Skin epidermis (tissue), 12 donors: ENCODE measurements around the gene RGL1.
"Not testable (repeated sequence)": the region's sequence is repeated elsewhere in the genome, so short reads cannot be mapped to it uniquely, and the experiment has no call there.

ENCODE experiments used
- H3K27ac ChIP-seq, 21 experiments: fragments of 200-600 bp; sonication (generic) in 11 of 21; one replicate each; pipeline ENCODE4 v1.5.0; 2020; ENCODE audit warnings: mild to moderate bottlenecking in 3 of 21, inconsistent platforms in 2 of 21, moderate library complexity in 2 of 21
- H3K4me3 ChIP-seq, 7 experiments: fragments of 200-600 bp; sonication (generic) in 2 of 7; one replicate each; pipeline ENCODE4 v1.5.0; 2020; ENCODE audit warnings: inconsistent platforms in 2 of 7, mild to moderate bottlenecking in 2 of 7, moderate library complexity in 1 of 7

The RGL1 gene

DNA sequence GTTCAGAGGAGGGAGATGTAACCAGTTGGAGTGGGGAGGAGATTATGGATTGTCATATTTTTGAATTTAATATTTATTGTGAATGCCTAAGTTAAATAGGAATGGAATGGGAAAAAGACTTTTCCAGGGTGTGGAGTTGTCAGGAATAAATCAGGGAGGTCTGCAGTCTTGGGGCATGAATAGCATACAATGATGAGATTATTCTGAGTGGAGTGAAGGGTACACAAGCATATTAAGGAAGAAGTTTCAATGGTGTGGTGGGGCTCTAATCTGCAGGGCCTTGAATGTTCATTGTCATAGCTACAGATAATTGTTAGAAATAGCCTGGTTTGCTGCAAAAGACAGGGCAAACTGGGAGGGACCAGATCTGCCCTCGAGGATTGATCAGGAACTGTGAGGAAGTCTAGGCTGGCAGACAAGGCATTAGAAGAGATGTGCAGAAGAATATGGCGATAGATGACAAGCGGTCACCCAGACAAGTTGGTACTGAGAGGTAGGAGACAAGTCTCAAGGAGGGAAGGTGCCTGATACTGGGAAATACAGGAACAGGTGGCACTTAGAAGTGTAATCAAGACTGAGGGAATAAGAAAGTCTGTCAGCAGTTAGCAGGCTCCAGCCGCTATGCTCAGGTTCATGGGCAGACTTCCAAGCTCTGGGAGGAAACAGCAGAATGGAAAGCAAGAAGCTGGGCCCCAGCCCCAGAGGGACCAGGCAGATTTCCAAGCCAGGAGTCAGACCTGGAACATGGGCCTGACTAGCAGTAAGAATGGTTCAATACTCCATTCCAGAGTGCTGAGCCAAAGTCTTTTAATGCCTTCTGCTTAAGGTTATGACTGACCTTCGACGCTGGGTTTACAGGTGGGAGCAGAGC, 20.9 kb upstream of the RGL1 start:
- no peak overlapping the region for H3K4me3 ChIP-seq
- no peak overlapping the region for H3K27ac ChIP-seq

DNA sequence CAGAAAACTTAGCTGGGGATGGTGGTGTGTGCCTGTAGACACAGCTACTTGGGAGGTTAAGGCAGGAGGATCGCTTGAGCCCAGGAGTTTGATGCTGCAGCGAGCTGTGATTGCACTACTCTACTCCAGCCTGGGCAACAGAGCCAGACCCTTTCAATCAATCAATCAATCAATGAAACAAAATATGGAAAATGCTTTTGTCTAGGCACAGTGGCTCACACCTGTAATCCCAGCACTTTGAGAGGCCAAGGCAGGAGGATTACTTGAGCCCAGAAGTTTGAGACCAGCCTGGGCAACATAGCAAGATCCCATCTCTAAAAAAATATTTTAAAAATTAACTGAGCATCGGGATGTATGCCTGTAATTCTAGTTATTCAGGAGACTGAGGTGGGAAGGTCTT, 19.0 kb upstream of the RGL1 start:
- H3K27ac ChIP-seq, H3K4me3 ChIP-seq: not testable (repeated sequence)

DNA sequence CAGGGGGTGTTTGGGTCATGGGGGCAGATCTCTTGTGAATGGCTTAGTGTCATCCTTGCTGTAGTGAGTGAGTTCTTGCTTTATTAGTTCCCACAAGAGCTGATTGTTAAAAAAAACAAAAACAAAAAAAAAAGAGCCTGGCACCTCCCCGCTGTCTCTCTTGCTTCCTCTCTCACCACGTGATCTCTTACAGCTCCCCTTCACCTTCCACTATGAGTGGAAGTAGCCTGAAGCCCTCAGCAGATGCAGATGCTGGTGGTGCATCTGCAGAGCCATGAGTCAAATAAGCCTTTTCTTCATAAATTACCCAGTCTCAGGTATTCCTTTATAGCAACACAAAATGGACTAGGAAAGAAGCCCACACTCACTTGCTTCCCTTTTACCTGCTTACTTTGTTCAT, 17.2 kb upstream of the RGL1 start:
- no peak overlapping the region for H3K4me3 ChIP-seq
- H3K27ac ChIP-seq, result no peak overlapping the region

DNA sequence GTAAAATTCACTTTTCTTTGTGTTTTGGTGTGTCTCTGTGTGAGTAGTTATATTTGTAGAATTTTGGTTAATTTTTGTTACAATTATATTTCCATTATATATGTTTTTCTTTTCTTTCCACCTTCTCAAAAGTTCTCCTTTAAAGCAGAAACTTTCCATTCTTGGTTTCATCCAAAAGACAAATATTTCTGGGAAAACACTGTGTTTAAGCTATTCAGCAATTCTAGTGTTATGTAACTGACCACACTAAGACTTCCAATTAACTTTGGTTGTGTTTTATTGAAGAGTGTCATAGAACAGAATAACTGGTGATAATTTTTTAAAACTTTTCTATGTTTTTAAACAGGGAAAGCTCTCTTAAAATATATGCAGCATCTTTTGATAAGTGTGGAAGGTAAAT, 13.6 kb upstream of the RGL1 start:
- Histone ChIP-seq H3K27ac (peak overlapping the region in 5 of 21 experiments; percentile 26 to 65 (median 42)), H3K4me3 (no peak overlapping the region)

DNA sequence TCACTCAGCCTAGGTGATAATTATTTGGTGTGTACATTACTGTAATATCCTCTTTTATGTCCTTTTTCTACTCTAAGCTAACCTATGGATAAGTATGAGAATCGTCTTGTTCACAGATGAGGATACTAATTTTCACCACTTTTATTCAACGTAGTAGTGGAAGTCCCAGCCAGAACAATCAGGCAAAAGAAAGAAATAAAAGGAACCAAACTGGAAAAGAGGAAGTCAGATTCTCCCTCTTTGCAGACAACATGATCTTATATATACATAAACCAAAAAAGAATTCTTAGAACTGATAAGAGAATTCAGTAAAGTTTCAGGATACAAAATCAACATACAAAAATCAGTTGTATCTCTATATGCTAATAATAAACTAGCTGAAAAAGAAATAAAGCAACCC, 12.6 kb upstream of the RGL1 start:
- Histone ChIP-seq H3K27ac (no peak overlapping the region), H3K4me3 (no peak overlapping the region)

DNA sequence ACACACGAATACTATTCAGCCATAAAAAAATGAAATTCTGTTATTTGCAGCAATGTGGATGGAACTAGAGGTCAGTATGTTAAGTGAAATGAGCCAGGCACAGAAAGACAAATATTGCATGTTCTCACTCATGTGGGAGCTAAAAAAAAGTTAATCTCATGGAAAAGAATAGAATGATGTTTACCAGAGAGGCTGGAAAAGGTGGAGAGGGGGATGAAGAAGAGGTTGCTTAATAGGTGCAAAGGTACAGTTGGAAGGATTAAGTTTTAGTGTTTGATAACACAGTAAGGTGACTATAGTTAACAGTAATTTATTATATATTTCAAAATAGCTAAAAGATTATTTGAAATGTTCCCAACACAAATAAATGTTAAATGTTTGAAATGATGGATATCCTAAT, 10.8 kb upstream of the RGL1 start:
- Histone ChIP-seq H3K27ac (no peak overlapping the region), H3K4me3 (no peak overlapping the region)

DNA sequence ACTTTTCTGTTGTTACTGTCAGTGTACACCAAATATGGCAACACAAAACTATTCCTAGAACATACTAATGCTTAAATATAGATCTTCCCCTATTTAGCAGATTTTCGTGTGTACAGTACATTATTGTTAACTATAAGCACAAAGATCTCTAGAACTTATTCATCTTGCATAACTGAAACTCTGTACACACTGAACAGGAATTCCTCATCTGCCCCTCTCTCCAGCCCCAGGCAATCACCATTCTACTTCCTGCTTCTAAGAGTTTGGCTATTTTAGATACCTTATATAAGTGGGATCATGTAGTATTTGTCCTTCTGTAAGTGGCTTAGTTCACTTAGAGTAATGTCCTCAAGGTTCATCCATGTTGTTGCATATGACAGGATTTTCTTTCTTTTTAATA, 4.5 kb upstream of the RGL1 start:
- Histone ChIP-seq H3K4me3 (no peak overlapping the region), H3K27ac (no peak overlapping the region)

DNA sequence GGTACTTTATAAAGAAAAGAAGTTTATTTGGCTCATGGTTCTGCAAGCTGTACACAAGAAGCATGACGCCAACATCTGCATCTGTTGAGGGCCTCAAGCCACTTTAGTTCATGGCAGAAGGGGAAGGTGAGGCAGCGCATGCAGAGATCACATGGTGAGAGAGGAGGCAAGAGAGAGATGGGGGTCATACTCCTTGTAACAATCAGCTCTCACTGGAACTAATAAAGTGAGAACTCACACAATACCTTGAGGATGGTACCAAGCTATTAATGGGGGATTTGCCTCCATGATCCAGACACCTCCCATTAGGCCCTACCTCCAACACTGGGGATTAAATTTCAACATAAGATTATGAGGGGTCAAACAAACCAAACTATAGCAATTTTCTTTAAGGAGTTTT, 3.3 kb upstream of the RGL1 start:
- H3K4me3 ChIP-seq, result no peak overlapping the region
- no peak overlapping the region for H3K27ac ChIP-seq

DNA sequence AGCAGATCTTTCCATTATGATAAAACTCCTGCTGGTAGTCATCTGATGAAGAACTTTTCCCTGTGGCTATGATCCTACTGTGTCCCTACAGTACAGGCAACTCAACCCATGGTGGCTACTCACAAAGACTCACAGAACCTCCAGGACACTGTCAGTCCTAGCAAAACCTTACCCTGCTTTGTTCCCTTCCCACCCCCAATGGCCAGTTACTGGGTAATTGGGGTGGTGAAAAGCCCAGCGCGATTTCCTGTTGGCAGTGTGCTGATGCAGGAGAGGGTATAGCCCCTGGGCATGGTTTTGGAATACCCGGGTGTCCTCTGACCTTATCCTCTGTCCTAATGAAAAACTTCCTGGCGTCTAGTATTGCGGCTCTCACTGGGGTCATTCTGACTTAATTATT, 533 bp upstream of the RGL1 start:
- peak overlapping the region in 5 of 7 experiments; percentile 46 to 67 (median 55) for H3K4me3 ChIP-seq
- H3K27ac ChIP-seq, result peak overlapping the region in 18 of 21 experiments; percentile 11 to 92 (median 84)

DNA sequence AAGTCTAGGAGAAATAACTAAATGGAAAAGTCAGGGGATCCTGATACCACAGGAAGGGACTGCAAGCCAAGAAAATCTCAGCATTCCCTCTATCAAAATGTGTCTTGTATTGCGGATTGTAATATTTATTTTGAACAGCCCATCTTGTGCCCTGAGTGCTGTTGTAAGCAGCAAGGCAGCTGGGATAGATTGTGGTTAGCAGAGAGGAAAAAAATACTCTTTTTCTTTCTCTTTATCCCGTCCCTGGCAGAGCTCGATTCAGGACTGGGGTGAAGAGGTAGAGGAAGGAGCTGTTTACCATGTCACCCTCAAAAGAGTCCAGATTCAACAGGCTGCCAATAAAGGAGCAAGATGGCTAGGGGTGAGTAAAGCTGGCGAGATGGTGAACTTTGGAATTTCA, 1.2 kb downstream of the RGL1 start:
- Histone ChIP-seq H3K27ac (peak overlapping the region in 15 of 21 experiments; percentile 11 to 90 (median 51)), H3K4me3 (peak overlapping the region; percentile 2 to 67 (median 55))

DNA sequence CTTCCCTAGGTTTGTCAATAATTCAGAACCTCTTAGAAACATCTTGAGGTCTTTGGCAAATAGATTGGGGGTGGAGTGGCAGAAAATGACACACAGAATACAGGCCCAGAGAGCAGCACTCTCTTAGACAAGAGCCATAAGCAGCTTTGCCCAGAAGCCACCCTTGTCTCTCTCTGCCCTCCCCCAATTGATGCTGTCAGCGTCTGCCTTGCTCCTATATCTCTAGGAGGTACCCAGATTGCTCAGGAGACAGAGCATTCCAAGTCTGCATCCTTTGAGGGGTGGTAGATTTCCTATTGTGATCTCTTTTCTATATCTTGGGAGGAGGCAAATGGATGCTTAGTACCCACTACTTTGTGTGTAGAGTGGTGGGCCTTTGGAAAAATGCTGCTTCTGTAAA, 1.8 kb downstream of the RGL1 start:
- peak overlapping the region in 6 of 7 experiments; percentile 2 to 67 (median 57) for H3K4me3 ChIP-seq

DNA sequence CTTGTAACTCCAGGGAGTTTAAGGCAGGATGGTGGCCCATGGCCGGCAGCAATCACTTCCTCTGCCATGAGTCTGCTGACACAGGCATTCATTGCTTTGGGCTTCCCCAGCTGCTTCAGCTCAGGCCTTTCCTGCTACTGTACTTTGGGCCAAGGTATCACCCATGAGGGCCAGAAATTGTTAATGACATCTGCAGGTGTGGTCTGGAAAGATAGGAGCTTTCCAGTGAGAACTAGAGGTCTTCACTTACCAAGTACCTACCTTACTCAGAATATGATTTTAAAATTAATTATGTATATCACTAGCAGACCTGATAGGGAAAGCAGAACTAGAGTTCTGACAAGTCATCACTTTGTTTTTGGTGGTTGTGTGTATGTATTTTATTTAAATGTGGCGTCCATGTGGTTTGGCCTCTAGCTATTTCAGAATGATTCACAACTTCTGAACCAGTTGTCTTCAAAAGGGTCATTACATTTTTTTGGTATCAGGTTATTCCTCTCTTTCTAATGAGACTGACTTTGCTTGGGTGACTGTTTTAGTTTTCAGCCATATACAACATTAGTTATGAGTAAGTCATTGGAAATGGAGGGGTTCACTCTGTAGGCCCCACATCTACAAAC, 2.7 kb downstream of the RGL1 start:
- H3K4me3 ChIP-seq, result peak overlapping the region in 1 of 7 experiments; percentile 67
- H3K27ac ChIP-seq, result peak overlapping the region in 12 of 21 experiments; percentile 3 to 90 (median 50)

More for the DNA sequence above, 1.8 kb downstream of the RGL1 start:
- H3K27ac ChIP-seq, result peak overlapping the region in 13 of 21 experiments; percentile 11 to 90 (median 51)

DNA sequence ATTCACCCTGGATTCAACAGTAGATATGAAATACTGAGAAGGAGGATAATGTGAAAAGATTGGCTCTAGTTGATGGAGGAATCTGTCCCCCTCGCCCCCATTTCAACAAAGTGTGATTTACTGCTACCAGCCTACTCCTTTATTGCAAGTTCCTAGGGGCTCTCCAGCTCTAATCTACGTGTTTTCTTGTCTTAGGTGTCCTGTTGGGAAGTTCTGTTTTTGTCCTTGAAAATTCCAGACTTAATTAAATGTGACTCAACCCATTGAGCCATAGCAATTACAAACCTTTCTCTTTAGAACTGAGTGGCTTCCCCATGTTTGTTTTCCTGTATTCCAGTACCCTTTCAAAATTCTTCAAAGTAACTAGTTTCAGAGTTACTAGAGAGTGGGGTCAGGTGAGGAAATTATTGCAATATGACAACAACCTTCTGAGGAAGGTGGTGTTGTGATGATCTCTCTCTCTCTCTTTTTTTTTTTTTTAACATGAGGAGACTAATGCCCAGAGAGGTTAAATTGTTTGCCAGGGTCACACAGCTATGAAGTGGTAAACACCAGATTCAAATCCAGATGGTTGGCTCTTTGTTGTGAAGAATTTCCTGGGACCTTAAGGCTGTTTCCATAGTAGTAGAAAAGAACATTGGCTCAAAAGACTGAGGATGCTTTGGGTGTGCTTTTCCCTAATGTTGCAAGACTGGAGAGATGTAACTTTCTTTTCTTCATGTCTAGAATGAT, 3.5 kb downstream of the RGL1 start:
- Histone ChIP-seq H3K4me3 (peak overlapping the region in 1 of 7 experiments; percentile 0), H3K27ac (peak overlapping the region in 7 of 21 experiments; percentile 7 to 90 (median 33))

DNA sequence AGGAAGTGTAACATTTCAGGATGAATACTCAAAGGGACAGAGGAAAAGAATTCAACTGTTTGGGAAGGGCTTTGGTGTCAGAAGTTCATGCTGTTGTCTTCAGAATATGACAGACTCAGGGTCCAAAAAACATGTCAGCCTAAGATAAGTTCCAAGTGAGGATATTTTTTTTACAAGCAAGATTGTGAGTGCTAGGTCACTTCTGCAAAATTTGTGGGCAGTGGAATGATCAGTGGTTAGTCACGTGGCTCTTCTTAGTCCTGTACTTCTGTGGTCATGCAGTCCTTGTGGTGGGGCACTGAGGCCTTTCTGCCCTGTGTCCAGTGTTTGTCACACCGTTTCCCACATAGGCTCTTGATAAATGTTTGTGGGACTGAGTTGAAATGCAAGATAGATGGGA, 5.2 kb downstream of the RGL1 start:
- no peak overlapping the region for H3K27ac ChIP-seq

DNA sequence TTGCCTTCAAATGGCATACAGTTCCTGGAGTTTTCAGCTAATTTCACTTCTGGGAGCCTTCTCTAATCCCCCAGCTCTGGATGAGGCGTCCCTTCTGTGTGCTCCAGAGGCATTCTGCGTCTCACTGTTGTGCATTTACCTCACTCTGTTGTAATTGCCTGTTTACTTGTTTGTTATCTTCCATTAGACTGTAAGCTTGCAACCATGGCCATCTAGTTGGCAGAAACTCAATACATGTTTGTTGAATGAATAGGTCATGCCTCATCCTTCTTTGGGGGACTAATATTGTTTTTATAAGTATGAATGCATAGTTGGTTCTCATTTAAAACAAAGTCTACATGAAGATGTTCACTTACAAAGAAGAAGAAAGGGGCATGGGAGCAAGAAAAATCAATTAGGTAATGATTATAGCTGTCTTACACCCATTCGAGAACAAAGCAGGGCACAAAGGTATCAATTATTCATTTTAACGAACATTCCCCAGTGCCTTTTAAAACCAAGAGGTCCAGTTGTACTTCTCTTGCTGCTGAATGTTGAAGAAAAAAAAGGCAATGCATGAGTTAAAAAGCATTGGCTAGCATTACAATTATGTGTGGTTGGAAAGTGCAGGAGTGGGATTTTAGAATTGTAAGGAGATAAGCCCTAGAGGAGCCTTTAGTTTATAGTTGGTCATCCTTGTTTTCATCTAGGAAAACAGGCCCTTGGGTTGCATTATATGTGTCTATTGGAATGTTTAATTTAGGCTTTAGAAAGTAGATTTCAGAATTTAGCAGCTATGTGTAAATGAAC, 6.0 kb downstream of the RGL1 start:
- no peak overlapping the region for H3K27ac ChIP-seq
- H3K4me3 ChIP-seq, result no peak overlapping the region

More for the DNA sequence above, 5.2 kb downstream of the RGL1 start:
- no peak overlapping the region for H3K4me3 ChIP-seq

DNA sequence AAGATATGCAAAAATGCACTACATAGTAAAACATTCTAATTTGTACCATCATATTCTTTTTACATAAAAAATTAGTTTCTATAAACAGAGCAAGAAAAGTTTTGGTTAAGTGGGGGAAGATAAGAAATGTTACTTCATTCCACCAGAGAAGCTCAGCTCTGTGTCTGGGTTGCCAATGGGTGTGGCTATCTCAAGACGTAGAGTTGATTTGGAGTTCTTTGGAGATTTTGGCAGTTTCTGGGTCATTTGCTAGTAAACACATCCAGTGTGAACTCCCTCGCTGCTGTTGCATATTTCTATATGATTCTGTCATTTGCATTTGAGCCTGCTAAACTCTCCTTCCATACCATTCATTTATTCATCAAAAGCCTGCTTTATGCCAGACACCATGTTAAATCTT, 7.2 kb downstream of the RGL1 start:
- no peak overlapping the region for H3K4me3 ChIP-seq
- no peak overlapping the region for H3K27ac ChIP-seq

DNA sequence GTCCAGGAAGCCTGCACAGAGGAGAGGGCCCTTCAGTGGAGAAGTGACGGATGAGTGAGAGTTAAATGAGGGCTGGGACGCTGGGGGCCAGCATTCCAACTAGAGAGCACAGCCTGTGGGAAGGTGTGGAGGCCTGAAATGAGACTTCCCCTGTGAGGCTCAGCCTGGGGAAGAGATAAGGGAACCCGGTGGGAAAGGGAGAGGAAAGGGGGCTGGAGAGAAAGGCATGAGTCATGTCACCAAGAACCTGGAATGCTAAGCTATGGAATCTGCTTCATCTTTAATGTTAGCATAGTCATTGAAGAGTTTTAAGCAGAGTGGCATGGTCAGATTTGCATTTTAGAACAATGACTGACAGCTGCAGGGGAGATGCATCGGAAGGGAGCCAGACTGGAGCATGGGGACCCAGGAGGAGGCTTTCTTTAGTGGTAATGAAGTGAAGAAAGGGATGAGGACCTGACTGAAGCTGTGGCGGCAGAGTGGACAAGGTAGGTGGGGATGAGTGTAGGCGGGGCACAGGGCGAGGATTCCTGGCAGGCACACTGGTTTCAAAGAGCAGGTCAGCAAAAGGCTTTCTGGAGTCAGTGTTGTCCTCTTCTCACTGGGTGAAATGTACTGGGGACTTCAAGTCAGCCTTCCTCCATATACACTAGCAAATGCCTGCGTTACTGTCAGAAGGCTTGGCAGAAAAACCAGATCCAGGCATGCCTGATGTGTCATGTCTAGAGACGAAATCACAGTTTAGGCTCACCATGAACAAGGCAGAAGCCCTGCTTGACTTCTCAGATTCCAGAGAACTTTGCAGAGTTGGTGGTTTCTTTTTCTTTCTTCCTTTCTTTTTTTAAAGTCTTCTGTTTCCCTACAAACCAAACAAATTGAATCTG, 8.0 kb downstream of the RGL1 start:
- H3K27ac ChIP-seq, result peak overlapping the region in 4 of 21 experiments; percentile 23 to 43 (median 30)
- H3K4me3 ChIP-seq, result no peak overlapping the region

DNA sequence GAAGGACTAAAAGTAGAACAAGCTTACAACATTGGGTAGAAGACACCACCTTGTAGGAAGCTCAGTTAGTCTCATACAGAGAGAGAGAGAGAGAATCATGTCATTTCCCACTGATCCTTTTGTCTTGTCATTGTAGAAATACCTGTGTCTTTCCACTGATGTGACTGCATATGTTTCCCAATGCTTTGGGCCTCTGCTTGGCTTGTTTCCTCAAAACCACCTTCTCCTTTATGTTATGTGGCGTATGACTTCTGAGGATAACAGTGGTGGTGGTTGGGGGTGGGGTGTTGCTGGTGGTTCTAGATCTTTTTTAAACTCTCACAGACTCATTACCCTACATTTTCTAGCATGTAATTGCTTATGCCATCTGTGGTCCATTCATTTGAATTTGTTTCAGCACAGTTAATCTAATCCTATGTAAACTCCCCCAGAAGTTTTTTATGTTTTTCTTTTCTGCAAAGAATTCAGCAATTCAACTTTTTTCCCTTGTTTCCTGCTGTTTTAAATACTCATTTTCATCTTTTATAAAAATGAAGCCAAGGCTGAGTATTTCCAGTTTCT, 9.3 kb downstream of the RGL1 start:
- Histone ChIP-seq H3K27ac (no peak overlapping the region), H3K4me3 (no peak overlapping the region)
